Measurements from ENCODE around the gene PMF1. TPM values are rescaled to one million over a fixed set of nuclear protein-coding genes. Genes with fewer than 3 reads are reported as not detected.

The PMF1 gene
- total and polyA plus RNA-seq, 2 of the 13 experiments (the other 11 are each of a cell fraction or from before 2014, with no cell fraction given): 72.5 to 89.0 TPM

GRCh38 chr1:156245451-156246232, 32.8 kb downstream of the PMF1 start (continued):
- peak; percentile 72 for TF ChIP-seq ZSCAN31 (CRISPR knock-in tag; IDR thresholded peaks at IDR 0.05; ENCODE audit: low read depth)
- TF ChIP-seq ZBTB39 (CRISPR knock-in tag; IDR thresholded peaks at IDR 0.05): no peak
- TF ChIP-seq POLR2AphosphoS2 (IDR thresholded peaks at IDR 0.05; ENCODE audit: low read depth, low read length): no peak
- no peak for TF ChIP-seq EZH2 (conservative IDR thresholded peaks at IDR 0.05; ENCODE audit: low read depth, low read length)
- no peak for TF ChIP-seq MBNL3 (CRISPR knock-in tag; conservative IDR thresholded peaks at IDR 0.05)
- TF ChIP-seq ZNF660 (CRISPR knock-in tag; IDR thresholded peaks at IDR 0.05; ENCODE audit: borderline replicate concordance, low read depth): no peak
- TF ChIP-seq ZBTB38 (CRISPR knock-in tag; IDR thresholded peaks at IDR 0.05): peak; percentile 70; the same call in 1 of the 2 replicates
- TF ChIP-seq ZMAT5 (CRISPR knock-in tag; IDR thresholded peaks at IDR 0.05; ENCODE audit: borderline replicate concordance, low read depth): no peak
- TF ChIP-seq CAMTA2 (CRISPR knock-in tag; IDR thresholded peaks at IDR 0.05; ENCODE audit: borderline replicate concordance): 0 out of 2 replicates have a peak, but pooled peaks have one; percentile 62
- peak; percentile 58; the same call in 1 of the 2 replicates for TF ChIP-seq EED (CRISPR knock-in tag; IDR thresholded peaks at IDR 0.05)
- no peak for TF ChIP-seq ZNF460 (CRISPR knock-in tag; IDR thresholded peaks at IDR 0.05; ENCODE audit: borderline replicate concordance)
- TF ChIP-seq ZBTB34 (CRISPR knock-in tag; IDR thresholded peaks at IDR 0.05): no peak
- TF ChIP-seq MEIS2 (CRISPR knock-in tag; IDR thresholded peaks at IDR 0.05): no peak
- no peak for TF ChIP-seq POLR2AphosphoS5 (IDR thresholded peaks at IDR 0.05; ENCODE audit: low read depth, low read length)
- TF ChIP-seq ATAD3A (CRISPR knock-in tag; IDR thresholded peaks at IDR 0.05): no peak
- TF ChIP-seq ZNF17 (CRISPR knock-in tag; IDR thresholded peaks at IDR 0.05): no peak
- TF ChIP-seq NR3C1 (CRISPR knock-in tag; IDR thresholded peaks at IDR 0.05): no peak
- TF ChIP-seq ARID3A (IDR thresholded peaks at IDR 0.05; ENCODE audit: low read depth, low read length): no peak
- no peak for TF ChIP-seq ZNF570 (CRISPR knock-in tag; IDR thresholded peaks at IDR 0.05; ENCODE audit: borderline replicate concordance)
- TF ChIP-seq HNF4A (CRISPR knock-in tag; IDR thresholded peaks at IDR 0.05): no peak
- no peak for TF ChIP-seq ZSCAN25 (CRISPR knock-in tag; IDR thresholded peaks at IDR 0.05)
- peak; percentile 13 for TF ChIP-seq YY1 (IDR thresholded peaks at IDR 0.05; ENCODE audit: insufficient read depth, insufficient replicate concordance, low read depth, low read length)
- no peak for TF ChIP-seq ZNF720 (CRISPR knock-in tag; IDR thresholded peaks at IDR 0.05)
- no peak for TF ChIP-seq ZNF549 (CRISPR knock-in tag; IDR thresholded peaks at IDR 0.05)
- TF ChIP-seq ZNF782 (CRISPR knock-in tag; IDR thresholded peaks at IDR 0.05; ENCODE audit: borderline replicate concordance): no peak
- no peak for TF ChIP-seq ZNF224 (CRISPR knock-in tag; IDR thresholded peaks at IDR 0.05)

All from HepG2 (cell line).